ENCODE data around the gene BCORL1. TPM values are rescaled to one million over a fixed set of nuclear protein-coding genes. Genes with fewer than 3 reads are reported as not detected.

Gene BCORL1
- total and polyA plus RNA-seq, 2 donors (not counting 3 experiments of a cell fraction or from before 2014, with no cell fraction given) = 1.8 to 13.1 TPM

GRCh38 chrX:129968968-129969367 is 13.5 kb upstream of the BCORL1 start:
- Histone ChIP-seq H3K4me2 (ENCODE audit: insufficient read depth, low read length) (no peak overlapping the region), H3K27me3 (ENCODE audit: control insufficient read depth in 2 of 2, insufficient read depth in 2 of 2, low read length in 2 of 2) (peaks cover 0 to 3% of the 10 kb centered on the region in 2 experiments), H2AFZ (ENCODE audit: low read depth, low read length) (no peak overlapping the region), H3K4me3 (replicated peaks in 1 of 3; ENCODE audit: insufficient read depth in 1 of 3, low read depth in 1 of 3, low read length in 3 of 3) (no peak overlapping the region), H3K36me3 (ENCODE audit: control insufficient read depth in 2 of 2, extremely low read depth in 1 of 2, insufficient read depth in 2 of 2, low read length in 2 of 2) (no peaks in the 10 kb centered on the region), H4K20me1 (replicated peaks; ENCODE audit: control insufficient read depth, extremely low read depth, insufficient read depth, low read length) (no peaks in the 10 kb centered on the region), H3K9me1 (replicated peaks; ENCODE audit: control insufficient read depth, extremely low read depth, insufficient read depth, low read length) (no peaks in the 10 kb centered on the region), H3K9me3 (replicated peaks; ENCODE audit: control insufficient read depth, insufficient read depth, low read length) (no peaks in the 10 kb centered on the region), H3K9ac (replicated peaks; ENCODE audit: extremely low read depth, insufficient read depth, low read length) (no peak overlapping the region), H3K4me1 (ENCODE audit: control insufficient read depth, extremely low read depth, insufficient read depth, low read length) (no peaks in the 10 kb centered on the region), H3K79me2 (ENCODE audit: control insufficient read depth, insufficient read depth, low read length) (no peaks in the 10 kb centered on the region), H3K27ac (ENCODE audit: insufficient read depth, low read depth, low read length) (no peak overlapping the region)
- no peak for DNase-seq (ENCODE audit: low read depth, low spot score)
- BruUV-seq (replicated peaks) = no TSS peak
- POLR2A ChIA-PET = no interaction called here
- no peak for FAIRE-seq
- TF ChIP-seq FOS (IDR thresholded peaks at IDR 0.05; ENCODE audit: borderline replicate concordance, insufficient read depth, low read length) (no peak), CTCF (IDR thresholded peaks at IDR 0.05; ENCODE audit: extremely low read depth in 1 of 2, insufficient read depth in 1 of 2, low read depth in 1 of 2, low read length in 2 of 2) (no peak), MYC (IDR thresholded peaks at IDR 0.05; ENCODE audit: low read depth, low read length) (no peak), JUN (IDR thresholded peaks at IDR 0.05; ENCODE audit: borderline replicate concordance, insufficient read depth, insufficient read length, low read depth) (no peak), POLR2A (IDR thresholded peaks at IDR 0.05; ENCODE audit: low read depth, low read length) (no peak), GATA2 (IDR thresholded peaks at IDR 0.05; ENCODE audit: insufficient read depth, insufficient read length, low read depth, low read length) (no peak)
- CTCF ChIA-PET = no interaction called here
- intact Hi-C loops (cut with micrococcal nuclease) (no loop called here), dilution Hi-C loops (cut with MboI; ENCODE audit: extremely low pct_ligation_motif_present, low sequenced_read_pairs) (no loop called here)

GRCh38 chrX:129976441-129976840 is 6.0 kb upstream of the BCORL1 start:
- DNase-seq (ENCODE audit: low read depth, low spot score) (no peak), FAIRE-seq (no peak)
- no TSS peak for BruUV-seq (replicated peaks)
- no peaks in the 10 kb centered on the region for H3K36me3 ChIP-seq (ENCODE audit: control insufficient read depth in 2 of 2, extremely low read depth in 1 of 2, insufficient read depth in 2 of 2, low read length in 2 of 2)
- no peaks in the 10 kb centered on the region for H3K9me3 ChIP-seq (replicated peaks; ENCODE audit: control insufficient read depth, insufficient read depth, low read length)
- H3K27ac ChIP-seq (ENCODE audit: insufficient read depth, low read depth, low read length) = no peak overlapping the region
- H3K4me3 ChIP-seq (replicated peaks in 1 of 3; ENCODE audit: insufficient read depth in 1 of 3, low read depth in 1 of 3, low read length in 3 of 3) = no peak overlapping the region
- ChIA-PET CTCF (no interaction called here), POLR2A (no interaction called here)
- intact Hi-C loops (cut with micrococcal nuclease) = no loop called here
- no peak overlapping the region for H3K9ac ChIP-seq (replicated peaks; ENCODE audit: extremely low read depth, insufficient read depth, low read length)
- H3K79me2 ChIP-seq (ENCODE audit: control insufficient read depth, insufficient read depth, low read length) = no peaks in the 10 kb centered on the region
- TF ChIP-seq JUN (IDR thresholded peaks at IDR 0.05; ENCODE audit: borderline replicate concordance, insufficient read depth, insufficient read length, low read depth) = no peak
- TF ChIP-seq MAX (IDR thresholded peaks at IDR 0.05; ENCODE audit: insufficient read depth, insufficient read length) = no peak
- TF ChIP-seq POLR2AphosphoS5 (IDR thresholded peaks at IDR 0.05; ENCODE audit: insufficient read depth, low read depth, low read length) = no peak
- no peak for TF ChIP-seq GATA2 (IDR thresholded peaks at IDR 0.05; ENCODE audit: insufficient read depth, insufficient read length, low read depth, low read length)
- TF ChIP-seq POLR2A (IDR thresholded peaks at IDR 0.05; ENCODE audit: low read depth, low read length) = no peak
- no peak for TF ChIP-seq CTCF (IDR thresholded peaks at IDR 0.05; ENCODE audit: extremely low read depth in 1 of 2, insufficient read depth in 1 of 2, low read depth in 1 of 2, low read length in 2 of 2)
- TF ChIP-seq EZH2 (IDR thresholded peaks at IDR 0.05; ENCODE audit: borderline replicate concordance, low read depth, low read length, severe bottlenecking) = no peak
- TF ChIP-seq FOS (IDR thresholded peaks at IDR 0.05; ENCODE audit: borderline replicate concordance, insufficient read depth, low read length) = no peak
- no peak for TF ChIP-seq MYC (IDR thresholded peaks at IDR 0.05; ENCODE audit: low read depth, low read length)
- H3K27me3 ChIP-seq (ENCODE audit: control insufficient read depth in 2 of 2, insufficient read depth in 2 of 2, low read length in 2 of 2) = peaks cover 0 to 3% of the 10 kb centered on the region in 2 experiments
- H3K4me2 ChIP-seq (ENCODE audit: insufficient read depth, low read length) = no peak overlapping the region
- no peaks in the 10 kb centered on the region for H3K9me1 ChIP-seq (replicated peaks; ENCODE audit: control insufficient read depth, extremely low read depth, insufficient read depth, low read length)
- H3K4me1 ChIP-seq (ENCODE audit: control insufficient read depth, extremely low read depth, insufficient read depth, low read length) = peaks cover 6% of the 10 kb centered on the region
- H2AFZ ChIP-seq (ENCODE audit: low read depth, low read length) = no peak overlapping the region
- dilution Hi-C loops (cut with MboI; ENCODE audit: extremely low pct_ligation_motif_present, low sequenced_read_pairs) = no loop called here
- no peaks in the 10 kb centered on the region for H4K20me1 ChIP-seq (replicated peaks; ENCODE audit: control insufficient read depth, extremely low read depth, insufficient read depth, low read length)

Measured in endothelial cell of umbilical vein (primary cell).